ENCODE results near the gene C2orf81. TPM values are rescaled to one million over a fixed set of nuclear protein-coding genes. Genes with fewer than 3 reads are reported as not detected.

Gene C2orf81
- total RNA-seq (2012; rRNA removed) (under 0.01 and 0.18 TPM in 2 replicates), polyA plus RNA-seq (2012; rRNA removed) (0.26 and 0.74 TPM in 2 replicates), Bru-seq, nascent RNA (not detected), BruChase-seq, experiment 1, labeled RNA remaining after a 6-hour chase (percentile 14 among the genes with signal in this experiment), BruChase-seq, experiment 2, labeled RNA remaining after a 2-hour chase (percentile 5 among the genes with signal in this experiment)
- polyA plus RNA-seq (2012; cell fraction: cytosol; rRNA removed): 0.55 and 0.91 TPM in 2 replicates
- polyA plus RNA-seq (2012; cell fraction: nucleus; rRNA removed; ENCODE audit: low replicate concordance): 0.39 and 0.88 TPM in 2 replicates
- long read RNA-seq, partial matches to known transcripts: 0 of 1 reads
- long read RNA-seq, other reads (novel, unspliced or antisense): 0 of 1 reads

DNA sequence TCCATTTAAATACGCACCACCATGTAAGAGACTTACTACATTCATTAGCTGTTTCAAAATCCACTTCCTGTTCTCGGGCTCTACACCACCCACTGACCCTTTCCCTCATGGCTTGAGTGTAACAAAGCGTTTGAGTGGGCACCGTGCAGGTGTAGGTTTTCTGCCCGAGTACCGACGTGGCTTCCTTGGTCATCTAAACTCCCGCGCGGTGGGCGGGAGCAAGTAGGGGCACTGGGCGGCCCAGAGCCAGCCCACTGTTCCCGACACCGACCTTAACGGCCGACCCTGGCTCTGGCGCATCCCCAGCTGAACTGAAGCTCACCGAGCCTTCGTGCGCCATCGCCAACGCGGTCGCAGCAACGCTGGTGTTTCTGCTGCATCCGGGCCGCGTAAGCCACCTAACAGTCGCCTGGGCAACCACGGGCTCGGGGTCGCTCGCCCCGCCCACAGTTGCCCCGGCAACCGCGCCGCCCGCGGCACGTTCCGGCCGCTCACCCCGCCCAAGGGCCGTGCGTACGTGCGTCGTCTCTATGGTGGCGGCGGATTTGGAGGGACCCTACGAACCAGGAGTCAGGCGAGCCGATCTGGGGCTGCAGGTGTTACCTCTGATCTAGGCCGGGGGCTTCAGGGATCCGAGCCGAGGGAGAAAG is at the start of gene C2orf81, which contains the start of gene WDR54:
Gene C2orf81 (minus strand): TSS at position 399 of the 650 bp plus-strand sequence. CDS start 59 bp downstream, at position 340.
Gene WDR54 (plus strand): TSS at position 510 of the 650 bp plus-strand sequence. CDS start 424 bp downstream, outside the sequence.
- Histone ChIP-seq H3K79me1 (ENCODE audit: low read depth in 1 of 2, low read length in 2 of 2) (peaks cover 2 to 8% of the 10 kb centered on the region in 2 experiments; a peak in 2 of 4 replicates), H4K8ac (ENCODE audit: low read depth in 2 of 2, low read length in 2 of 2) (peak within 1 kb of the TSS; percentile 75 to 86), H4K91ac (ENCODE audit: insufficient read depth, low read depth, low read length) (peak within 1 kb of the TSS; percentile 43; the same call in 1 of the 2 replicates), H3K4me3 (ENCODE audit: insufficient read depth, low read depth, low read length) (peak within 1 kb of the TSS; percentile 76), H3K9me1 (ENCODE audit: insufficient read depth, low read length) (peaks cover 7% of the 10 kb centered on the region), H2BK15ac (ENCODE audit: low read depth, low read length) (no peak within 1 kb of the TSS; the same call in 2 of the 3 replicates), H3K56ac (ENCODE audit: extremely low read depth, insufficient read depth, low read length) (no peak within 1 kb of the TSS), H2BK20ac (ENCODE audit: low read depth, low read length) (no peak within 1 kb of the TSS), H3K4me2 (ENCODE audit: low read depth, low read length) (peak within 1 kb of the TSS; percentile 99), H2BK120ac (ENCODE audit: low read depth, low read length) (no peak within 1 kb of the TSS), H2AFZ (replicated peaks; ENCODE audit: low read length, poor library complexity) (peak within 1 kb of the TSS; percentile 98), H3K27ac (ENCODE audit: insufficient read depth, low read length) (peak within 1 kb of the TSS; percentile 27; the same call in 1 of the 2 replicates), H3K4me1 (ENCODE audit: control insufficient read depth, insufficient read depth, low read length) (peaks cover 3% of the 10 kb centered on the region), H3K9me3 (ENCODE audit: control insufficient read depth, insufficient read depth, low read length) (no peaks in the 10 kb centered on the region), H3K36me3 (ENCODE audit: control insufficient read depth, insufficient read depth, low read length) (peaks cover 16% of the 10 kb centered on the region), H3K18ac (ENCODE audit: low read depth, low read length) (peak within 1 kb of the TSS; percentile 7; the same call in 1 of the 2 replicates), H2AK9ac (replicated peaks; ENCODE audit: low read depth, low read length, poor library complexity) (peak within 1 kb of the TSS; percentile 96), H4K5ac (ENCODE audit: low read depth, low read length) (peak within 1 kb of the TSS; percentile 54), H3K27me3 (ENCODE audit: control insufficient read depth, insufficient read depth, low read length) (no peaks in the 10 kb centered on the region; the same call in 1 of the 2 replicates), H2AK5ac (ENCODE audit: low read depth, low read length) (peak within 1 kb of the TSS; percentile 71; the same call in 1 of the 2 replicates), H4K20me1 (ENCODE audit: insufficient read depth, low read length) (no peaks in the 10 kb centered on the region), H3K4ac (ENCODE audit: low read depth, low read length) (peak within 1 kb of the TSS; percentile 59), H3K14ac (replicated peaks; ENCODE audit: low read depth, low read length) (peak within 1 kb of the TSS; percentile 40; the same call in 1 of the 2 replicates), H3K9ac (ENCODE audit: low read depth, low read length) (peak within 1 kb of the TSS; percentile 52), H3K23ac (ENCODE audit: low read depth, low read length) (peak within 1 kb of the TSS; percentile 84; the same call in 1 of the 2 replicates), H2BK5ac (ENCODE audit: low read depth, low read length, poor library complexity, severe bottlenecking) (peak within 1 kb of the TSS; percentile 16)
- WGBS, 2 experiments (ENCODE audit: extremely low coverage in 2 of 2, insufficient read length in 1 of 2): 1% methylated on average over 39 of the region's 57 CpGs; no CpG with 5 or more reads in 1 of the 2 experiments
- ATAC-seq (ENCODE audit: low read depth) (peak; percentile 96), DNase-seq (peak; percentile 82)
- no TSS peak for BruUV-seq (replicated peaks)
- intact Hi-C loops (cut with micrococcal nuclease): no loop called here
- CTCF ChIA-PET: interaction anchor here (0.7 kb wide), 1 partner anchor 110 kb away, joined by 3 read pairs; no protein-coding TSS in a partner anchor
- in situ Hi-C loops (cut with MboI; ENCODE audit: low sequenced_read_pairs): no loop called here
- dilution Hi-C loops (cut with HindIII; ENCODE audit: low sequenced_read_pairs, unreplicated experiment): no loop called here
- POLR2A ChIA-PET (ENCODE audit: unreplicated experiment): no interaction called here
- no peak; the same call in 1 of the 2 replicates for TF ChIP-seq SMC3 (IDR thresholded peaks at IDR 0.05; ENCODE audit: low read depth, low read length)
- no peak for TF ChIP-seq CEBPB (IDR thresholded peaks at IDR 0.05; ENCODE audit: low read depth, low read length)
- no peak for TF ChIP-seq FOS (IDR thresholded peaks at IDR 0.05; ENCODE audit: low read depth, low read length)
- TF ChIP-seq MXI1 (IDR thresholded peaks at IDR 0.05; ENCODE audit: borderline replicate concordance, low read depth, low read length): peak; percentile 95
- TF ChIP-seq, protein P1, sequence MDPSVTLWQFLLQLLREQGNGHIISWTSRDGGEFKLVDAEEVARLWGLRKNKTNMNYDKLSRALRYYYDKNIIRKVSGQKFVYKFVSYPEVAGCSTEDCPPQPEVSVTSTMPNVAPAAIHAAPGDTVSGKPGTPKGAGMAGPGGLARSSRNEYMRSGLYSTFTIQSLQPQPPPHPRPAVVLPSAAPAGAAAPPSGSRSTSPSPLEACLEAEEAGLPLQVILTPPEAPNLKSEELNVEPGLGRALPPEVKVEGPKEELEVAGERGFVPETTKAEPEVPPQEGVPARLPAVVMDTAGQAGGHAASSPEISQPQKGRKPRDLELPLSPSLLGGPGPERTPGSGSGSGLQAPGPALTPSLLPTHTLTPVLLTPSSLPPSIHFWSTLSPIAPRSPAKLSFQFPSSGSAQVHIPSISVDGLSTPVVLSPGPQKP (IDR thresholded peaks at IDR 0.05; ENCODE audit: borderline replicate concordance, low read depth, low read length): no peak
- no peak for TF ChIP-seq RAD21 (IDR thresholded peaks at IDR 0.05; ENCODE audit: low read length)
- TF ChIP-seq, protein P2, sequence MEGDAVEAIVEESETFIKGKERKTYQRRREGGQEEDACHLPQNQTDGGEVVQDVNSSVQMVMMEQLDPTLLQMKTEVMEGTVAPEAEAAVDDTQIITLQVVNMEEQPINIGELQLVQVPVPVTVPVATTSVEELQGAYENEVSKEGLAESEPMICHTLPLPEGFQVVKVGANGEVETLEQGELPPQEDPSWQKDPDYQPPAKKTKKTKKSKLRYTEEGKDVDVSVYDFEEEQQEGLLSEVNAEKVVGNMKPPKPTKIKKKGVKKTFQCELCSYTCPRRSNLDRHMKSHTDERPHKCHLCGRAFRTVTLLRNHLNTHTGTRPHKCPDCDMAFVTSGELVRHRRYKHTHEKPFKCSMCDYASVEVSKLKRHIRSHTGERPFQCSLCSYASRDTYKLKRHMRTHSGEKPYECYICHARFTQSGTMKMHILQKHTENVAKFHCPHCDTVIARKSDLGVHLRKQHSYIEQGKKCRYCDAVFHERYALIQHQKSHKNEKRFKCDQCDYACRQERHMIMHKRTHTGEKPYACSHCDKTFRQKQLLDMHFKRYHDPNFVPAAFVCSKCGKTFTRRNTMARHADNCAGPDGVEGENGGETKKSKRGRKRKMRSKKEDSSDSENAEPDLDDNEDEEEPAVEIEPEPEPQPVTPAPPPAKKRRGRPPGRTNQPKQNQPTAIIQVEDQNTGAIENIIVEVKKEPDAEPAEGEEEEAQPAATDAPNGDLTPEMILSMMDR (conservative IDR thresholded peaks at IDR 0.05; ENCODE audit: low read depth, low read length): no peak
- TF ChIP-seq POLR2A (IDR thresholded peaks at IDR 0.05; ENCODE audit: low read depth, low read length): peak; percentile 61
- no peak for TF ChIP-seq RFX5 (IDR thresholded peaks at IDR 0.05; ENCODE audit: low read depth, low read length)
- TF ChIP-seq MAFK (IDR thresholded peaks at IDR 0.05; ENCODE audit: low read depth, low read length): no peak
- peak; percentile 98 for TF ChIP-seq BHLHE40 (IDR thresholded peaks at IDR 0.05; ENCODE audit: low read depth, low read length)
- peak; percentile 93 for TF ChIP-seq MAZ (IDR thresholded peaks at IDR 0.05; ENCODE audit: borderline replicate concordance, low read depth, low read length)
- TF ChIP-seq NFE2L2 (IDR thresholded peaks at IDR 0.05; ENCODE audit: low read depth, low read length): no peak
- TF ChIP-seq CHD1 (IDR thresholded peaks at IDR 0.05; ENCODE audit: low read depth, low read length): no peak

Data from IMR-90 (cell line).